Activated naive CD4-positive, alpha-beta T cell treated with anti-CD3 and anti-CD28 coated beads for 36 hours (primary cell): Measurements from ENCODE around the gene P2RX6. TPM values are rescaled to one million over a fixed set of nuclear protein-coding genes. Genes with fewer than 3 reads are reported as not detected.

Experiments
- CTCF ChIA-PET: fragments of 350-600 bp; sonication (Branson Sonifier 250); formaldehyde crosslinking; loops from one replicate; lab custom pipeline; 2021; ENCODE audit warnings: antibody characterized with exemption; lab: Charles Lee
- DNase-seq: peaks from one replicate; pipeline ENCODE4 v3.0.0-alpha.2; 2020
- H3K27ac Mint-ChIP-seq: one replicate; pipeline ENCODE4 v1.8.0; 2021; ENCODE audit warnings: mild to moderate bottlenecking, mixed read lengths
- H3K27me3 Mint-ChIP-seq: one replicate; pipeline ENCODE4 v1.8.0; 2021; ENCODE audit warnings: low read depth, mixed read lengths
- H3K36me3 Mint-ChIP-seq: one replicate; pipeline ENCODE4 v1.8.0; 2021; ENCODE audit warnings: low read depth, mixed read lengths
- H3K4me1 Mint-ChIP-seq: one replicate; pipeline ENCODE4 v1.8.0; 2021; ENCODE audit warnings: low read depth, mixed read lengths
- H3K4me3 Mint-ChIP-seq: one replicate; pipeline ENCODE4 v1.8.0; 2021; ENCODE audit warnings: mild to moderate bottlenecking, moderate library complexity, mixed read lengths
- H3K9me3 Mint-ChIP-seq: one replicate; pipeline ENCODE4 v1.8.0; 2021; ENCODE audit warnings: mixed read lengths
- intact Hi-C: fragments of 100-400 bp; cut with micrococcal nuclease; formaldehyde crosslinking; loops from one replicate; pipeline ENCODE4 v1.15.1; 2023
- total RNA-seq, 2 experiments: library from RNA; stranded (reverse); gene quantifications; one replicate each; pipeline ENCODE4 v1.2.3, GENCODE V29; 2021

The P2RX6 gene
- total RNA-seq, 2 experiments from 2014 or later: 0.12 TPM; not detected in 1

DNA sequence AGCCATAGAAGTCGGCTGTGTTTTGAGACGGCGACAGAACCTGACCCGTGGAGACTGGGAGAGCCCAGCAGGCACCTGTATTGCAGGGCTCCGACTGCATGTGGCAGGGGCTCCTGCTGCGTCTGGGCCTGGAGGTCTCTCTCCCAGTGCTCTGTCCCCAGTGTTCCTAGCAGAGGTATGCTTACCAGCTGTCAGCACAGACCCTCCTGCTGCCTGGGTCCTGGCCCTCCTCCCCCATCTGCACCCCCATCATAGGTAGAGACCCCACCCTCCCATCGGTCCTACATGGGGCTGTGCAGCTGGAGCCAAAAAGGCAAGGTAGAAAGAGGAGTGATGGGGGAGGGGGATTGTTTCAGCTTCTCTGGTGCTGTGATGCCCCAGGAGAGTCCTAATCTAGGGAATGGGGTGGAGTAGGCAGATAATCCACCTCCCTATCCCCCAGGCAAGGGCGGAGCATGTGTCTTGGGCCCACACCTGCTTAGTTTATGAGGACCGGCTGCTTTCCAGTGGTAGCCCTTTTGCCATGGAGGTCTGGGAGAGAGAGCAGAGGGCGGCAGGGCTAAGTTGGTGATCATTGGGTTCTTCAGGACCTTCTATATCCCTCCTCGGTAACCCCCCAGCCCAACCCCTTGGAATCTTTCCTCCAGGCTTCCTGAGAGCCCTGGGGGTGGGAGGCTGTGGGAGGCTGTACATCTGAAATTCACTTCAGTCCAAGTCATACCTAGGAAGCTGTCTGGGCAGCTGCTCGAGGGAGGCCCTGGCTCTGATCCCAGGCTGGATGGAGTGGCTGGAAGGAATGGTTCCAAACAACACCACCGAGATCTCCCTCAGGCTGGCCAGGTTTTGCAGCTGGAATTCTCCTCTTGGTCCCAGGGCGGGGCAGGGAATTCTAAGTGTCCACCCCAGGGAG is 12.1 kb downstream of the P2RX6 start:
- CTCF ChIA-PET: interaction anchor here (1.5 kb wide), 1 partner anchor 141 kb away, joined by 3 read pairs; no protein-coding TSS in a partner anchor
- peaks cover 23% of the 10 kb centered on the region for H3K27me3 Mint-ChIP-seq
- no peak for DNase-seq
- peaks cover 14% of the 10 kb centered on the region for H3K4me1 Mint-ChIP-seq
- H3K27ac Mint-ChIP-seq: no peak overlapping the region
- no peaks in the 10 kb centered on the region for H3K9me3 Mint-ChIP-seq
- H3K36me3 Mint-ChIP-seq: no peaks in the 10 kb centered on the region
- no peak overlapping the region for H3K4me3 Mint-ChIP-seq
- intact Hi-C loops: no loop called here

DNA sequence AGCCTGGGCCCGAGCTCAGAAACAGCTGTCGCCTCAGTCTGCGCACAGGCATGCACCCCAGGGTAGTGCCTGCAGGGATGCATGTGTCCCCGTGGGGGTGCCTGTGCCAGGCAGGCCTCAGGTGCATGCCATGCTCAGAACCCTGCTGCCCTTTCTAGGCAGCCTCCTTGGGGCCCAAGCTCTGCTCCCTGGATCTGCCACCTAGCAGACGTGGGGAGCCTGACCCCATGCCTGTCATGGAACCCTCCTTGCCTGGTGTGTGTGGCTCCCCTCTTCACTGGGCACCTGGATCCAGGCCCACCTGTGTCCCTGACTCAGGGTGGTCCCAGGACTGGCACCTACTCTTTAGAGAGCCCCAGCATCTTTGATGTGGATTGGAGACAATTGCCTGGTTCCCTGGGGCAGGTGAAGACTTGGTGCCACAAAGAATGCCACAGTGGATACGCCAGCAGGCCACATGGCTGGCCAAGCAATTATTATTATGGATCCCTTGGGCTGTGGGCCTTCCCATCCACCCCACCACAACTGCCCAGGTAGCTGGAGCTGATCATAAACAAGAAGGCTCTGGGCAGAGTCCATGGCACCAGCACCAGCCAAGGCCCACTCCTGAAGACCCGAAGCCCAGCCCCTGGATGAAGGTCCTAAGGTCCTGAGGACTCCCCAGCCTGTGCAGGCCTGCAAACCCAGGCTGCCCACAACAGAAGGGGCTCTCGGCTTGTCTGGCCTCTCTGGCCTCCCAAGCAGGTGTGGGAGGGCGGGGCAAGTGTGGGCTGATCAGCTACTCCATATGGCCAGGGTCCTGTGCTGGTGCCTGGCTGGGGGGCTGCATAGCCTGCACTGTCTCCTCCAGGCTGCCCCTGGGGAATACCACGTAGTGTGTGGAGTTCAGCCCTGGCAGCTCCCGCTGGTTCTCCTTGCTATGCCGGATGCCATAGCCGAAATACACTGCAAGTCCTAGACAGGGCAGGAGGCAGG is 13.6 kb downstream of the P2RX6 start:
- peaks cover 23% of the 10 kb centered on the region for H3K27me3 Mint-ChIP-seq
- H3K36me3 Mint-ChIP-seq: no peaks in the 10 kb centered on the region
- intact Hi-C loops: no loop called here
- no peaks in the 10 kb centered on the region for H3K9me3 Mint-ChIP-seq
- DNase-seq: no peak
- no peak overlapping the region for H3K27ac Mint-ChIP-seq
- H3K4me1 Mint-ChIP-seq: peaks cover 14% of the 10 kb centered on the region
- CTCF ChIA-PET: interaction anchor here (0.6 kb wide), 1 partner anchor 70 kb away, joined by 6 read pairs; no protein-coding TSS in a partner anchor
- no peak overlapping the region for H3K4me3 Mint-ChIP-seq

DNA sequence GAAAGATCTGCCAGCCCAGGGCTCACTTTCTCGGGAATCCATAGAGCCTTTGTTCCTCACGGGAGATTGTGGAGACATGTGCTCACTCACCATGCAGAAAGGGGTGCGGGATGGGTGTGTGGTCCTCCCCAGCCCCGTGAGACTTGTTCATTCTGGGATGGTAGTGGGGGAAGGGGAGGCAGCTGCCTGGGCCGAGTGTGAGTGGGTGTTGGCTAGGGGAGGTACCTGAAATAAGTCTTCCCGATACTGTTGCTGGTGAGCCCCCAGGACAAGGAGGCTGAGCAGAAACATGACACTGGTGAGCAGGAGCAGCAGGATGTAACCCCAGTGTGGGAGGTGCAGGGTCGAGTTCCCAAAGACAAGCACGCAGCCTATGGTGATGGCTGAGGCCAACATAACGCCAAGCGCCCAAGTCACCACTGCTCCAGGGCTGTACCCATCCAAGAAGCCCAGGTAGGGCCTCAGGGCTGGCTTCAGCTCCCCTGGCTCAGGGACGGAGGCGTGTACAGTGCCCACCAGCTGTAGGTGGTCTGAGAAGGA is 14.6 kb downstream of the P2RX6 start:
- intact Hi-C loops: no loop called here
- Mint-ChIP-seq H3K4me1 (peaks cover 14% of the 10 kb centered on the region), H3K9me3 (no peaks in the 10 kb centered on the region), H3K27ac (no peak overlapping the region), H3K27me3 (peaks cover 23% of the 10 kb centered on the region), H3K4me3 (no peak overlapping the region), H3K36me3 (no peaks in the 10 kb centered on the region)
- CTCF ChIA-PET: no interaction called here
- DNase-seq: no peak

GRCh38 chr22:21030032-21030431 is 15.1 kb downstream of the P2RX6 start:
- CTCF ChIA-PET: no interaction called here
- H3K27ac Mint-ChIP-seq: no peak overlapping the region
- H3K27me3 Mint-ChIP-seq: peaks cover 23% of the 10 kb centered on the region
- DNase-seq: no peak
- no peaks in the 10 kb centered on the region for H3K36me3 Mint-ChIP-seq
- no peak overlapping the region for H3K4me3 Mint-ChIP-seq
- intact Hi-C loops: no loop called here
- H3K4me1 Mint-ChIP-seq: peaks cover 13% of the 10 kb centered on the region
- no peaks in the 10 kb centered on the region for H3K9me3 Mint-ChIP-seq

DNA sequence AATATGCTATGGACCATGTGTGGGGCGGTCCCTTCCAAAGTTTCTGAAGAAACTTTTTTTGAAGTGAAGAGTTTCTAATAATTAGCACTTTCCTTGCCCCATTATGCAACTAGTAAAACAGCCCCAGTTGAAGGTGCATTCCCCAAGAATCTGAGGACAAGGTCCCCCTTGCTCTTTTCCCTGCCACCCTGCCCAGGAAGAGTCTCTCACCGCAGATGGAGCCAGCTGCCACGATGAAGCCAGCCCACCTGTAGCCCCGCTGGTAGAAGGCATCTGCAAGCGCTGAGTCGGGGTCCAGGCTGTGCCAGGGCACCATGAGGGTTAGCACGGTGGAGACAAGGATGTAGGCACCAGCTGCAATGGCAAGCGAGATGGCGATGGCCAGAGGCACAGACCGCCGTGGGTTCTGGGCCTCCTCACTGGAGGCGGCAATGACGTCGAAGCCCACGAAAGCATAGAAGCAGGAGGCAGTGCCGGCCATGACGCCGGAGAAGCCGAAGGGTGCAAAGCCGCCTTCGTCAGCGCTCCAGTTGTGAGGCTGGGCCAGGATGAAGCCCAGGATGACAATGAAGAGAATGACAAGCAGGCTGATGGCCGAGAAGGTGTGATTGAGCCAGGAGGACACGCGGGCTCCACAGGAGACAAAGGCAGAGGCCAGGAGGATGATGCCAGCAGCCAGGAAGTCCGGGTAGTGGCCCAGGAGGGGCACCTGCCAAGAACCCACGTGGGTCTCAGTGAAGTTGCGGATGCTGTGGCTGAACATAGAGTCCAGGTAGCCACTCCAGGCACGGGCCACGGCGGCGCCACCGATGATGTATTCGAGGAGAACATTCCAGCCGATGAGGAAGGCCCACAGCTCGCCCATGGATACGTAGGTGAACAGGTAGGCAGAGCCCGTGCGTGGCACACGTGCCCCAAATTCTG is 15.9 kb downstream of the P2RX6 start:
- Mint-ChIP-seq H3K9me3 (no peaks in the 10 kb centered on the region), H3K27me3 (peaks cover 23% of the 10 kb centered on the region), H3K4me3 (no peak overlapping the region), H3K4me1 (peaks cover 4% of the 10 kb centered on the region), H3K36me3 (no peaks in the 10 kb centered on the region), H3K27ac (no peak overlapping the region)
- no peak for DNase-seq
- CTCF ChIA-PET: interaction anchor here (0.9 kb wide), 1 partner anchor 272 kb away, joined by 5 read pairs; no protein-coding TSS in a partner anchor
- intact Hi-C loops: no loop called here

- Mint-ChIP-seq H3K27me3 (peaks cover 23% of the 10 kb centered on the region), H3K9me3 (no peaks in the 10 kb centered on the region), H3K36me3 (no peaks in the 10 kb centered on the region), H3K4me1 (peaks cover 2% of the 10 kb centered on the region), H3K4me3 (no peak overlapping the region), H3K27ac (no peak overlapping the region)
- CTCF ChIA-PET: interaction anchor here (0.9 kb wide), 1 partner anchor 273 kb away, joined by 5 read pairs; no protein-coding TSS in a partner anchor
- no peak for DNase-seq
- intact Hi-C loops: no loop called here
These were observed 16.6 kb downstream of the P2RX6 start for GRCh38 chr22:21031545-21032036.

DNA sequence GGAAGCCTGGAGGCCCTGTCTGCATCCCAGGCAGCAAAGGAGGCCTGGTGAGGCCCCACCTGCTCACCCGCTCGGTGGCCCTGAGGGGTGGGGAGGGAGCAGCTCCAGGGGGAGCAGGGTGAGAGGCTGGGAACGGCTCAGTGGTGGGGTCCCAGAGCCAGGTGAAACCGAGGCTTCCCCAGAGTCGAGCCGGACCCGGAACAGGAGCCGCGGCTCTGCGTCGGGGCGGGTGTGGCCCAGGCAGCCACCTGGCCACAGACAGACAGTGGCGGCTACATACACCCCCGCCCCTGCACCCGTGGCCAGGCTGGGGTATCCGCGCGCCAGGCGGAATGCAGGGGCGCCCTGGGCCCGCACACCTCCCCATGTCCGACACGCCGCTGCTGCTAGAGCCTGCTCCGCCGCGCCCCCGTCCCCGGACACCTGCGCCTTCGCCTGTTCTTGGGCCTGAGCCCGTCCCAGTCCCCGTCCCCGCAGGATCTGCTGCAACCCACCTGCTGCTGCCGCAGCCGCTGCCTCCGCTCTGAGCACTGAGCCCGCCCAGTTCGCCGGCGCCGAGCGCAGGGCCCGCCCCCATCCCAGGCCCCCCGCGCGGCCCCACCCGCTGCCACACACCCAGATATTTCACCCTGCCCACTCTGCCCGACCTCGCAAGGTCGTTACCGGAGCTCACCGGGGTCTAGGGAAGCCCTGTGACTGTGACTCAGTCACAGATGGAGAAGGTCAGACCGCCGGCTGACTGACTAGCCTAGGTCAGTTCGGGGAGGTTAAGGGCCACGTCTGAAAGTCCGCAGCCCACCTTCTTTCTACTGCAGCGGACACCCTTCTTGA is 17.3 kb downstream of the P2RX6 start, which contains the start of gene SLC7A4:
SLC7A4 (minus strand) TSS at position 525 of the 831 bp plus-strand sequence. CDS start 749 bp downstream, outside the sequence.
- Mint-ChIP-seq H3K4me1 (peaks cover 2% of the 10 kb centered on the region), H3K4me3 (no peak within 1 kb of the TSS), H3K27ac (no peak within 1 kb of the TSS), H3K27me3 (peaks cover 23% of the 10 kb centered on the region), H3K9me3 (no peaks in the 10 kb centered on the region), H3K36me3 (no peaks in the 10 kb centered on the region)
- CTCF ChIA-PET: interaction anchor here (0.9 to 1.0 kb wide), 2 partner anchors 71 to 273 kb away, joined by 3 to 5 read pairs; no protein-coding TSS in a partner anchor
- intact Hi-C loops: no loop called here
- DNase-seq: no peak

GRCh38 chr22:21032868-21033688 is 18.1 kb downstream of the P2RX6 start:
- peaks cover 23% of the 10 kb centered on the region for H3K27me3 Mint-ChIP-seq
- no peak overlapping the region for H3K27ac Mint-ChIP-seq
- no peak overlapping the region for H3K4me3 Mint-ChIP-seq
- no peaks in the 10 kb centered on the region for H3K36me3 Mint-ChIP-seq
- CTCF ChIA-PET: interaction anchor here (1.0 kb wide), 1 partner anchor 70 kb away, joined by 3 read pairs; no protein-coding TSS in a partner anchor
- H3K4me1 Mint-ChIP-seq: peaks cover 2% of the 10 kb centered on the region
- no peak for DNase-seq
- no peaks in the 10 kb centered on the region for H3K9me3 Mint-ChIP-seq
- intact Hi-C loops: no loop called here

DNA sequence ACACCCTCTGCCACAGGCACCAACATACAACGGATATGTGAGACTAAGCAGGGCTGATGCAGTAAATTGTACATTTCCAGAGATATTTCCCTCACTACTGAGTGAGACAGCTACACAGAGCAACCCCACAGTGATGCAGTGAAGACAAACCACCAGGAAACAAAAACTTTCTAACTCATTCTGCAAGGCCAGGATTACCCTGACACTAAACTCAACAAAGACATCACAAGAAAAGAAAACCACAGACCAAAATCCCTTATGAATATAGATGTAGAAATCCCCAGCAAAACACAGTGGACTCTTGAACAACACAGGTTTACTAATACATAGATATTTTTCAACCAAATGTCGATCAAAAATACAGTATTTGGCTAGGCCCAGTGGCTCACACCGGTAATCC is 18.9 kb downstream of the P2RX6 start:
- no peak for DNase-seq
- Mint-ChIP-seq H3K4me3 (no peak overlapping the region), H3K9me3 (no peaks in the 10 kb centered on the region), H3K36me3 (no peaks in the 10 kb centered on the region), H3K27ac (no peak overlapping the region), H3K4me1 (peaks cover 2% of the 10 kb centered on the region), H3K27me3 (peaks cover 26% of the 10 kb centered on the region)
- CTCF ChIA-PET: no interaction called here
- intact Hi-C loops: no loop called here

GRCh38 chr22:21034989-21035388 is 20.0 kb downstream of the P2RX6 start:
- no peaks in the 10 kb centered on the region for H3K36me3 Mint-ChIP-seq

More at GRCh38 chr22:21034989-21035388, 20.0 kb downstream of the P2RX6 start:
- Mint-ChIP-seq H3K27me3 (peaks cover 20% of the 10 kb centered on the region), H3K27ac (no peak overlapping the region), H3K4me1 (peaks cover 2% of the 10 kb centered on the region), H3K9me3 (no peaks in the 10 kb centered on the region), H3K4me3 (no peak overlapping the region)
- CTCF ChIA-PET: no interaction called here
- no peak for DNase-seq
- intact Hi-C loops: no loop called here
